Fibroblast of skin of right quadriceps (primary cell): Measurements from ENCODE around the gene CAMTA1.
A peak's percentile ranks its signal among the peaks of the same experiment; 100 is the strongest.
"Not testable (repeated sequence)": the region's sequence is repeated elsewhere in the genome, so short reads cannot be mapped to it uniquely, and the experiment has no call there.

Source experiments
- DNase-seq: peaks from one replicate; pipeline ENCODE4 v3.0.0-alpha.2; 2013

Gene CAMTA1

GRCh38 chr1:6782151-6782550 lies 3.1 kb upstream of the CAMTA1 start:
- no peak for DNase-seq

- DNase-seq: no peak
These were observed 2.0 kb upstream of the CAMTA1 start for GRCh38 chr1:6783221-6783620.

- DNase-seq: no peak
These were observed 1.2 kb upstream of the CAMTA1 start for GRCh38 chr1:6783936-6784559.

- peak; percentile 100 for DNase-seq
These were observed 515 bp upstream of the CAMTA1 start for GRCh38 chr1:6784560-6785317.

DNA sequence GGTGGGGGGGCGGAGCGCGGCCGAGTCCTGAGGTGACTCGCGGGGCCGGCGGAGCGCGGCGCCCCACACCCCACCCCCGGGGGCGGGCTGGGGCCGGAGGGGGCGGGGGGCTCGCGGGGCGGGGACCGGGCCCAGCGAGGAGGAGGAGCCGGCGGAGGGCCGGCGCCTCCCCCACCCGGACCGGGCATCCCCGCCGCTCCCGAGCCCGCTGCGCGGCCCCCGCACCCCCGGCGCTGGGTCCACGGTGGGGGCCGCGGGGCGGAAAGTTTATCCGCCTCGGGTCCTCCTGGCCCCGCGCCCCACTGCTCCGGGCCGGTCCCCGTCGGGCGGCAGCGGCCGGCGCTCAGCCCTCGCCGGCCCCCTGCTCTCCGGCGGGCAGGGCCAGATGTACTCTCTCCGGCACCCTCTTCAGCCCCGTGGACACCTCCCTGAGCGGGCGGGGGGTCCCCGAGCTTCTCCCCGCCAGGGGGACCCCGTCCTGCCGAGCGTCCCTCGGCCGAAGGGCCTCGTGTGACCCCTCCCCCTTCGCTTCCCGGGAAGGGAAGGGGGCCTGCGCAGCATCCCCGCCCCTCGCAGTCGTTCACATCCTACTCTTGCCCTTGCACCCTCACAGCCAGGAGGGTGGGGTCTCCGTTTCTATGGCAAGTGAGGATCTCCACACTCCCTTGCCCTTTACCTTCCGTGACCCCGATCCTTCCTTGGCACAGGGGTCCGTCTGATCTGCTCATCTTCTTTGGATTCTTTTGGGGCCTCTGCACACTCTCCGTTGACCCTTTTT lies 663 bp downstream of the CAMTA1 start:
- DNase-seq: peak; percentile 20

DNA sequence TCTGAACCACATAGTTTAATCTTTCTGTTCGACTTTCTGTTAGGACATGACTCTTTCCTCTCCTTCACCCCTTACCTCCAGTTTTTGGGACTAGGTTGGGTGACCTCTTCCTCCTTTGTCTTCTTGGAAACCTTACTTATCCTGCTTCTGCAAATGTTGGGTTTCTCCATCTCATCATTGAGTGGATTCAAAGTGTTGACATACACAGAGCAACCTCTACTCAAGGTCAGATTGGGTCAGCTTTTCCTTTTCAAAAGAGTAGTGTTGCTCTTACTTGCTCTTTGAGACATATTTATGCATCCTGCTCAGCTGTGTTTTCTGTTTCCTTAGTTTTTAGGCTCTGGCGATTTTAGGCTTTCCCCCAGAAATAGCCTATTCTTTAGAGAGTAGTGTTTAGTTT lies 3.7 kb downstream of the CAMTA1 start:
- DNase-seq: no peak

DNA sequence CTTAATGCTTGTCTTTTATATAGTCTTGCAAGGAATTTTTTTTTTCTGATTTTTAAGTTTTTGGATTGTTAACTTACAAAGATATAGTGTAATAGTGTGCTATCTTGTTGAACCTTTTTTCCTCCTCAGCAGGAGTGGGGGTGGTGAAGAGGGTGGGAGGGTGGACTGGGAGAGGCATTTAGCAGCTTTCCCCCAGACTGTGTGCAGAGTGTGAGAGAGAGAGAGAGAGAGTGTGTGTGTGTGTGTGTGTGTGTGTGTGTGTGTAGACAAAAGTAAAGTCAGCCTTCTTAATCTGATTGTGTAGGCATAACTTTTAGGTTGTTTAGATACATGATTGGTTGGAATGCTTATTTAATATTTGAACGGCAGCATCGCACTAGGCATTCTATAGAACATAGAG lies 4.9 kb downstream of the CAMTA1 start:
- DNase-seq: no peak

- DNase-seq: peak; percentile 61
These were observed 8.9 kb downstream of the CAMTA1 start for GRCh38 chr1:6794164-6794563.

DNA sequence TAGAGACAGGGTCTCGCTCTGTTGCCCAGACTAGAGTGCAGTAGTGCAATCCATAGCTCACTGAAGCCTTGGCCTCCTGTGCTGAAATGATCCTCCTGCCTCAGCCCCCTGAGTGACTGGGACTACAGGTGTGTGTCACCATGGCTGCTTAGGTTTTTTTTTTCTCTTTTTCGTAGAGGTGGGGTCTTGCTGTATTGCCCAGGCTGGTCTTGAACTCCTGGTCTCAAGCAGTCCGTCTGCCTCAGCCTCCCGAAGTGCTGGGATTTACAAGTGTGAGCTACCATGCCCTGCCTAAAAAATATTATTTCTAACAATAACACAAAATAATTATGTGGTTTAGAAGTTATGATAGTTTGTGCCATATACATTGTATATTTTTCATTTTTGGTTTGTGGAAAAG lies 9.9 kb downstream of the CAMTA1 start:
- DNase-seq: no peak

DNA sequence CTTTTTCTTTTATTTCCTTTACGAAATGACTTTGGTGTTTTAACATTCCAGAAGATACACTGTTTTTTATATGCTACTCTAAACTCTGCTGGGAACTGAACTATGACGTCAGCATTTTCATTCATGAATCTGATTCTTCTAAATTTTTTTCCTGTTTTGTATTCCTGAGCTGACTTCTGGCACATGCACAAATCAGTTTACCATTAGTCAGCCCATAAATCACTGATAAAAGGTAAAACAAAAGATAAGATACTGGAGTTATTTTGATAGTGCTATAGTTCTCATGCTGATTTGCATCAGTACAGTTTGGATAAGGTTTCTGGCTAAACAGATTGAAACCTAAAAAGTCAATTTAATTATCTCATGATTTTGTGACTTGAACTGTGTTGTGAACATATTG lies 10.4 kb downstream of the CAMTA1 start:
- DNase-seq: peak; percentile 78

DNA sequence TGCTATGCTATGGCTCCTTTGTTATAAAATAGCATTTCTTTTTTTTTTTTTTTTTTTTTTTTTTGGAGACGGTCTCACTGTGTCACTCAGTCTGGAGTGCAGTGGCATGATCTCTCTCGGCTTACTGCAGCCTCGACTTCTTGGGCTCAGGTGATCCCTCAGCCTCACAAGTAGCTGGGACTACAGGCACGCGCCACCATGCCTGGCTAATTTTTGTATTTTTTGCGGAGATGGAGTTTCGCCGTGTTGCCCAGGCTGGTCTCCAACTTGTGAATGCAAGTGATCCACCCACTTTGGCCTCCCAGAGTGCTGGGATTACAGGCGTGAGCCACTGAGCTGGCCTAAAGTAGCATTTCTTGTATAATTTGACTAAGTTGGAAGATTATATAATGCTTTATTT lies 10.8 kb downstream of the CAMTA1 start:
- no peak for DNase-seq

DNA sequence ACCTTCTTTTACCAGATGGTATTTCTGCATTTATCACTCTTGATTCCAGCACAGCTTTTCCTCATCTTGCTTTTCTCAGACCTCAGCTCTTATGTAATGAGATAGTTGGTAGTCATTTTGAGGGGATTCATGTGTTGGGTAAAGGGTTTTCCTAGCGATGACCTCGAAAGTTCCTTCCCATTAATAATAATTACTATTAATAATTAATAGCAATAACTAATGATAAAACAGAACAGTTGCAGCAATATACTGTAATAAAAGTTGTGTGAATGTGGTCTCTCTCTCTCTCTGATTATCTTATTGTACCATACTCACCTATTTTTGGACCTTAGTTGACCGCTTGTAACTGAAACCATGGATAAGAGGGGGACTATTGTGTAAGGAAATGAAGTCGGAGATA lies 14.2 kb downstream of the CAMTA1 start:
- DNase-seq: no peak

- DNase-seq: peak; percentile 53
These were observed 15.5 kb downstream of the CAMTA1 start for GRCh38 chr1:6800745-6801144.

DNA sequence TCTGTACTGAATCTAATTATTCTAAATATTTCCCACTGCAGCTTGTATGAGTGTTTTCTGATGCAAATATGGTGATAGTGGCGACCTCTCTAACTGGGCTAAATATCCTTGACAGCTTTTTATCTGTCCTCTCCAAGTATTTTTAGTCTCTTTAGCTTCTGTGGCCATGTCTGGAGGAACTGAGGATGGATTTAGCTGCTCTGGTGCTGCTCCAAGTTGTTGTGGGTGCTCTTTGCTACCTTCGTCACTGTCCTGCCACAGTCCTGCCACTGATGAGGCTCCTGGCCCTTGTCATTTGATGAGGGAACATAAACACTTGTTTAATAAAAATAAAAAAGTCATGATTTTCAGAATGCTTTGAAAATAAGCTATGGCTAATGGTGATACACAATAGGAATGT lies 15.9 kb downstream of the CAMTA1 start:
- DNase-seq: no peak

GRCh38 chr1:6801966-6802365 lies 16.7 kb downstream of the CAMTA1 start:
- peak; percentile 49 for DNase-seq

GRCh38 chr1:6802454-6802853 lies 17.2 kb downstream of the CAMTA1 start:
- DNase-seq: no peak

DNA sequence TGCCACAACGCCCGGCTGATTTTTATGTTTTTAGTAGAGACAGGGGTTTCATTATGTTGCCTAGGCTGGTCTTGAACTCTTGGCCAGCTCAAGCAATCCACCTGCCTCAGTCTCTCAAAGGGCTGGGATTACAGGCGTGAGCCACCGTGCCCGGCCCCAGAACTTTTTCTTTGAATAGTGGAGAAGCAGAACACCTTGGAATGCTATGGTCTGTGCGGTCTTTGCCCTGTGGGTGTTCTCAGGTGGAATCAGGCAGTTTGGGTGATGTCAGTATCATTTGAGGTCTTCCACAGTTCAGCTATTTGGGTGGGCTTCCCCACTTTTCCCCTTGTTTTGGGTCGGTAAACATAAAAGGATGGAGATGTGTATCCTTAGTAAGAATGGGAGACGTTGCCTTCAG lies 17.6 kb downstream of the CAMTA1 start:
- DNase-seq: no peak

- no peak for DNase-seq
These were observed 18.1 kb downstream of the CAMTA1 start for GRCh38 chr1:6803357-6803756.

DNA sequence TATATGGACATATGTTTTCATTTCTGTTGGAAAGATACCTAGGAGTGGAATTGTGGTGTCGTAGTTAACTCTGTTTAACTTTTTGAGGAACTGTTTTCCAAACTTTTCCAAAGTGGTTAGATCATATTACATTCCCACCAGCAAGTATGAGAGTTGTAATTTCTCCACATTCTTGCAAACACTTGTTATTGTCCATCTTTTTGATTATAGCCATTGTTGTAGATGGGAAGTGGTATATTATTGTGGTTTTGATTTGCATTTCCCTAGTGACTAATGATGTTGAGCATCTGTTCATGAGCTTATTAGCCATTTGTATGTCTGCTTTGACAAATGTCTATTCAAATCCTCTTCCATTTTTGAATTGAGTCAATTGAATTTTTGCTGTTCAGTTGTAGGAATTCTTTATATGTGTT lies 19.8 kb downstream of the CAMTA1 start:
- DNase-seq: no peak

DNA sequence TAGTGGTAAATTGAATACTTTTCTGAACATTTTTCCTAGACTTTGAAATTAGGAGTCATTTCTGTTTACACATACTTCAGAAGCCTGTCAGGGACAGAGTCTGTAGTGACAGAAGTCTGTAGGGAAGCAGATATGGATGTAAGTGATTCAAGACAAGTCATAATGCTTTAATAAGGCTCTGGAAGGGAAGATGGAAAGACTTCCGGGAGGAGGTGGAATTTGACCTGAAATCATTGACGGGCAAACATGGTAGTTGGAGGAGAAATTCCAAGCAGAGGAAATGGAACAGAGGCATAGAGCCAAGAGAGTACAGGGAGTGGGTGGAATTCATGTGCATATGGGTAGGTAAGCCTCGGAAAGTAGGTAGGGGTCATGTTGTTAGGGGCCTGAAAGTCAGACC lies 22.5 kb downstream of the CAMTA1 start:
- DNase-seq: peak; percentile 35

GRCh38 chr1:6809461-6809860 lies 24.2 kb downstream of the CAMTA1 start:
- no peak for DNase-seq

GRCh38 chr1:6810146-6810734 lies 25.0 kb downstream of the CAMTA1 start:
- not testable (repeated sequence) for DNase-seq

- DNase-seq: no peak
These were observed 26.3 kb downstream of the CAMTA1 start for GRCh38 chr1:6811583-6811982.

GRCh38 chr1:6813165-6813564 lies 27.9 kb downstream of the CAMTA1 start:
- no peak for DNase-seq
